Midbrain (tissue), 1 donor: ENCODE results near the gene QRFP.
A peak's percentile ranks its signal among the peaks of the same experiment; 100 is the strongest.

Source experiments
- DNase-seq: peaks from one replicate; lab custom pipeline; 2025; lab: John Stamatoyannopoulos, UW

Gene QRFP

DNA sequence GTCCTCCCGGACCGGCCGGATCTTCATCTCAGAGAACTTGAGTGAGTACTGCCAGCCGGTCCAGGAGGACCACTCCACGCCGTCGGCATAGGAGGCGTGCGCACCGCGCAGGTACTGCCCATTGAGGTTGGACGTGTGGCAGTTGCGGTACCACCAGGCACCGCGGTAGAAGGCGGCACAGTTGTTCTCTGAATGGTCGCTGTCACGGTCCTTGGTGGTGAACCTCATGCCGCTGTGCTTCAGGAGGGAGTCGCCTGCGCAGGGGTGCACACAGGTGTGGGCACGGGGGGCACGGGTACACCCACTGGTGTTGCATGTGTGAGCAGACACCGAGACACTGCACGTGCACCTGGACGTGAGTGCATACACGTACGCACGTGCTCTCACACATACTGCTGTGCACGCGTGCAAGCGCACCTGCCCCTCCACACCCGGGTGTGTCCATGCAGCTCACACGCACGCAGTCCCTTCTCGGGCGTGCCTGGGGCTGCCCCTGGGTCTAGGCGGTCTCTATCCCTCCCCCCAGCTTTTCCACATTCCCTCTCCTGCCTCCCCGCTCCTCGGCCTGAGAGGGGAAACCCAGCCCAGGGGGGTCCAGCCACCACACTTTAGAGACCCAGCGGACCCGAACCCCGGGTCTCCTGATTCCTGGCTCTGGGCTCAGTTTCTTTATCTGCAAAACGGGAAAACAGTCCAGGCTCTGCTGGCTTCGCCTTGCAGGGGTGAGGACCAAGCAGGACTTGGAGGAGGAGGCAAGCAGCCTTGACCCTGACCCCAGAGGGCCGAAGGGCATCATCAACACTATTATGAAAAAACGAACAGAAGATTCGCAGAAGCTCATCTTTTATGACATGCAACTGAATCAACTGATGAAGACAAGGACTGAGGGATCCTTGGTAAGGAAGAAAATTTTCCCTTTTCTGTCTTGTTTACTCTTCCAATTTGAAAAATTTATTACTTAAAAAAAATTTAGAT, 7.7 kb upstream of the QRFP start:
- DNase-seq = no peak

- no peak for DNase-seq
These were observed 6.8 kb upstream of the QRFP start for GRCh38 chr9:130903194-130904069.

- no peak for DNase-seq
These were observed 5.9 kb upstream of the QRFP start for GRCh38 chr9:130902204-130903185.

- DNase-seq = no peak
These were observed 5.0 kb upstream of the QRFP start for GRCh38 chr9:130901498-130902203.

GRCh38 chr9:130900701-130901497, 4.3 kb upstream of the QRFP start:
- DNase-seq = no peak

GRCh38 chr9:130899051-130899748, 2.6 kb upstream of the QRFP start:
- no peak for DNase-seq

GRCh38 chr9:130898552-130898852, 1.9 kb upstream of the QRFP start:
- no peak for DNase-seq

- DNase-seq = no peak
These were observed 1.4 kb upstream of the QRFP start for GRCh38 chr9:130897848-130898551.

DNA sequence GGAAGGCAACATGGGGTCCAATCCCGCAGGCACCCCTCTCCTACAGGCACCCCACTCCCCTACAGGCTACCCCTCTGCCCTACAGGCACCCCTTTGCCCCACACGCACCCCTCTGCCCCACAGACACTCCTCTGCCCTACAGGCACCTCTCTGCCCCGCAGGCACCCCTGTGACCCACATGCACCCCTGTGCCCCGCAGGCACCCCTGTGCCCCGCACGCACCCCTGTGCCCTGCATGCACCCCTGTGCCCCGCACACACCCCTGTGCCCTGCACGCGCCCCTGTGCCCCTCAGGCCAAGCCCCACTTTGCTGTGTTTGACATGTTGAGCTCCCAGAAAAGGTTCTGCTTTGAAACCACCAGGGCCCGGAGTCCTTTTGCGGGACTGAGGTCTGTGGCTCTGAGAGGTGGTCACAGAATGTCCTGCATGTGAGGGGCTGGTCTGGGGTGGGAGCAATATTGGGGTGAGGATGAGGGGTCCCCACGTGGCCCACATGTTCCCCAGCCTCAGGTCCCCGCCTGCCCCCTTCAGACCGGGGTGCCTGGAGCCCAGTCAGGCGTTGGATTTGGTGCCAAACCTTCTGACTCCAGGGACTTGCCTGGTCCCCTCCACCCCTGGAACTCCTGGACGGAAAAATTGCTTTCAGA, 616 bp upstream of the QRFP start:
- no peak for DNase-seq

DNA sequence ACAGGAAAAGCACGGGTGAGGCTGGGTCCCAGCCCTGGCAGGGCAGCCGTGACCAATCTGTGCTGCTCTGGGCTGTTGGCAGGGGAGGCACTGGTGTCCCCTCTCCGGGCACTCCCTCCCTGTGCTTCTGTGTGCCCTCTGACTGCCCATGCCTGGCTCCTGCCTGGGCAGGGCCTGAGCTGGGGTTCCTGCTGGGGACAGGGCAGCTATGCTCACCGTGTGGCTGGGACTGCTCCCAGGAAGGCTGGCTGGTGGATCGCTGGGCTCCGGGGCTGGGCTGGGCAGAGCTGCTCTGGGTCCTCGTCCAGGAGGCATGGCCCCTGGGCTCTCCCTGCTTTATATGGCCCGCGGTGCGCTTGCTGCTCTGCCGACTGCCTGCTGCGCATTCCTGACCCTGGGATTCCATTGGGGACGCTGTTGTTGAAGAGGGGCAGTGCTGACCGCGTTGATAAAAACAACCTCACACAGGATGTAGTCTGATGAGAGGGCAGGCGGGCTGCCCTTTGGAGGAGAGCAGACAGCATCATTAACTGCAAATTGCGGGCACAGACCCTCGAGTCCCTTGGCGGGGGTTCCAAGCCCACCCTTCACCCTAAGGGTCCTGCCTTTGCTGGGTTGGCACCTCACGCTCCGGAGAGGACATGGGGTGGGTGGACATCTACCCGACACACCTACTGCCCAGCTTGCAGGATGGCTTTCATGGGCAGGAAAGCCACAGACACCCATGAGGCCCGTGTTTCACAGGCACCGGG, 955 bp downstream of the QRFP start:
- DNase-seq = no peak

GRCh38 chr9:130895038-130895437, 1.6 kb downstream of the QRFP start:
- no peak for DNase-seq

DNA sequence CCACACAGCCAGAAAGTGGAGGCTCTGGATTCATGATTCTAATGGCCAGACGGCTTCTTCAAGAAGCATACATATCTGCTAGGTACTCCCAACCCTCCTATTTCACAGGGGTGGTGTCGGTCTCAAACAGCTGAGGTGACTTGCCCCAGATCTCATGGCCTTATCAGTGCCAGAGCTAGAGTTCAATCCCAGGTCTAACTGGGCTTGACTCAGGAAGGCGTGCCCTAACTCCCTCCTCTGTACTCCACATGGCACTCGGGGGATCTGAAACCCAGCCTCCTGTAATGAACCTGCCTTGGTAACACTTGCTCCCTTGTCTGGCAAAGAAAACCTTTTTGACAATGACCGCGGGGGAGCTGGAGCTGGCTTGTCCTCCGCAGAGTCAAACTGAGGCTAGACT, 2.1 kb downstream of the QRFP start:
- no peak for DNase-seq

GRCh38 chr9:130893341-130894101, 3.1 kb downstream of the QRFP start:
- DNase-seq = peak; percentile 27

DNA sequence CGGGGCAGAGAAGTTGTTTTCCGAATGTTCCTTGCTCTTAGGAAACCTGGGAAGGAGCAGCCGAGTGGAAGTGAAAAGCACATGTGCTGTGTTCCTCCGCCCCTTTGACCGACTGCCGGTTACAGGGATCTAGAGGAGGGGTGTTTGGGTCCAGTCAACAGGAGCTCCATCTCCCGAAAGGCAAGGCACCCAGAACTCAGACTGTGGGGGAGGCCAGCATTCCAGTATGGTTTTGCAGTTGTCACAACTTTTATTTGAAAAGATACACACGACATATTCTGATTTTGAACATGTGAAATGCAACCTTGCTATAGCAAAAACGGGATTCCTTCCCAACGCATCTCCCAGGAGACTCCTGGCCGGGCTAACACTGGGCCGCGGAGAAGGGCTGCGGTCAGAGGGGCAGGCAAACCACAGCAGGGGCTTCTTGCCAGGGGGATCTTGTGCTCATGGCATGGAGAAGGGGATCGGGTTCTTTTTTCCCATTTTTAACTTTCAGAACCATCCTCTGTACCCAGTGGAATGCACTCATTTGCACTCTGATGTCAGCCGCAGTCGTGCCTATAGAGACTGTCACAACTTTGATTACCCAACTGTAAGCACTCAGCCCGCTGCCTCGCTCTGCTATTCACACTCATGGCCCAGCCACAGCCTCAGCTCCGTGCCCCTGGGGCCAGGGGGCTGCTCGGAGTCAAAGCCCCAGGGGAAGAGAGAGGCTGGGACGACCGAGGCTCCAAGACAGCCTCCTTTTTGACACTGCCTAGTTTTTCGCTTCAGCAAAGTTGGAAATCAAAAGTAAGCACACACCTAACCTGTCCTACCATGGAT, 3.9 kb downstream of the QRFP start:
- DNase-seq = no peak

GRCh38 chr9:130891688-130892476, 4.7 kb downstream of the QRFP start:
- DNase-seq = no peak
